ENCODE results near the gene DLGAP3. TPM values are rescaled to one million over a fixed set of nuclear protein-coding genes. Genes with fewer than 3 reads are reported as not detected.

DLGAP3 gene
- under 1 TPM; 0.27 to 0.54 TPM for total RNA-seq

GRCh38 chr1:34929497-34929852, at the start of gene DLGAP3:
Gene DLGAP3, minus strand, starts transcription at chr1:34929650. Its CDS starts 24,267 bp downstream, at chr1:34905383.
- Histone ChIP-seq H3K4me1 (no peaks in the 10 kb centered on the region), H3K9me3 (no peaks in the 10 kb centered on the region), H3K36me3 (no peaks in the 10 kb centered on the region), H3K9ac (ENCODE audit: low read depth in 2 of 2, low read length in 2 of 2) (no peak within 1 kb of the TSS), H3K4me3 (peak within 1 kb of the TSS; percentile 23), H3K27ac (no peak within 1 kb of the TSS), H3K27me3 (peaks cover 40% of the 10 kb centered on the region)
- TF ChIP-seq, protein P1, sequence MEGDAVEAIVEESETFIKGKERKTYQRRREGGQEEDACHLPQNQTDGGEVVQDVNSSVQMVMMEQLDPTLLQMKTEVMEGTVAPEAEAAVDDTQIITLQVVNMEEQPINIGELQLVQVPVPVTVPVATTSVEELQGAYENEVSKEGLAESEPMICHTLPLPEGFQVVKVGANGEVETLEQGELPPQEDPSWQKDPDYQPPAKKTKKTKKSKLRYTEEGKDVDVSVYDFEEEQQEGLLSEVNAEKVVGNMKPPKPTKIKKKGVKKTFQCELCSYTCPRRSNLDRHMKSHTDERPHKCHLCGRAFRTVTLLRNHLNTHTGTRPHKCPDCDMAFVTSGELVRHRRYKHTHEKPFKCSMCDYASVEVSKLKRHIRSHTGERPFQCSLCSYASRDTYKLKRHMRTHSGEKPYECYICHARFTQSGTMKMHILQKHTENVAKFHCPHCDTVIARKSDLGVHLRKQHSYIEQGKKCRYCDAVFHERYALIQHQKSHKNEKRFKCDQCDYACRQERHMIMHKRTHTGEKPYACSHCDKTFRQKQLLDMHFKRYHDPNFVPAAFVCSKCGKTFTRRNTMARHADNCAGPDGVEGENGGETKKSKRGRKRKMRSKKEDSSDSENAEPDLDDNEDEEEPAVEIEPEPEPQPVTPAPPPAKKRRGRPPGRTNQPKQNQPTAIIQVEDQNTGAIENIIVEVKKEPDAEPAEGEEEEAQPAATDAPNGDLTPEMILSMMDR (IDR thresholded peaks at IDR 0.05), result no peak
- peak; percentile 6 for DNase-seq
- intact Hi-C loops (cut with DNase I), result no loop called here

GRCh38 chr1:34978921-34979320, 49.5 kb upstream of the DLGAP3 start:
- TF ChIP-seq, protein P1 (IDR thresholded peaks at IDR 0.05), result no peak
- H3K4me3 ChIP-seq, result no peak overlapping the region
- H3K27ac ChIP-seq, result no peak overlapping the region
- H3K27me3 ChIP-seq, result no peaks in the 10 kb centered on the region
- intact Hi-C loops (cut with DNase I), result no loop called here
- no peaks in the 10 kb centered on the region for H3K9me3 ChIP-seq
- no peaks in the 10 kb centered on the region for H3K4me1 ChIP-seq
- H3K36me3 ChIP-seq, result no peaks in the 10 kb centered on the region
- no peak for DNase-seq
- no peak overlapping the region for H3K9ac ChIP-seq (ENCODE audit: low read depth in 2 of 2, low read length in 2 of 2)

DNA sequence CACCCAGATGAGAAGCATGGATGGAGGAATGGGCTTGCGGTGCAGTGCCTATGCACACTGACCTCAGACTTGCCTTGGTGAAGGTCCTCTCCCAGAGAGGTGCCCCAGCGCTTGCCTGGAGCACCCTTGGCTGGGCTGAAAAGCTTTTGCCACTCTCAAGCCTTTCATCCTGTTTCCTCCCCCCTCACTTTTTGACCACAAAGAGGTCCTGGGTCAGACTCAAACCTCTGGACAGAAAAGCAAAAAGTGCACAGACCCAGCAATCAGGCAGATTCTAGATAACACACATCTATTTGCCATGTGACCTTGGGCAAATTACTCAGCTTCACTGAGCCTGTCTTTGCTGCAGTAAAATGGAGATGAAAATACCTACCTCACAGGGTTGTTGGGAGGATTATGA, 48.4 kb upstream of the DLGAP3 start:
- Histone ChIP-seq H3K27me3 (no peaks in the 10 kb centered on the region), H3K4me1 (no peaks in the 10 kb centered on the region), H3K4me3 (no peak overlapping the region), H3K27ac (no peak overlapping the region), H3K9ac (ENCODE audit: low read depth in 2 of 2, low read length in 2 of 2) (no peak overlapping the region), H3K36me3 (no peaks in the 10 kb centered on the region), H3K9me3 (no peaks in the 10 kb centered on the region)
- TF ChIP-seq, protein P1 (IDR thresholded peaks at IDR 0.05), result no peak
- intact Hi-C loops (cut with DNase I), result no loop called here
- DNase-seq, result no peak

- no peak overlapping the region for H3K27ac ChIP-seq
- H3K9me3 ChIP-seq, result no peaks in the 10 kb centered on the region
- no peak overlapping the region for H3K9ac ChIP-seq (ENCODE audit: low read depth in 2 of 2, low read length in 2 of 2)
- no peaks in the 10 kb centered on the region for H3K27me3 ChIP-seq
- H3K4me3 ChIP-seq, result no peak overlapping the region
- H3K4me1 ChIP-seq, result no peaks in the 10 kb centered on the region
- no peaks in the 10 kb centered on the region for H3K36me3 ChIP-seq
- TF ChIP-seq, protein P1 (IDR thresholded peaks at IDR 0.05), result no peak
- no peak for DNase-seq
- intact Hi-C loops (cut with DNase I), result no loop called here
These were observed 47.7 kb upstream of the DLGAP3 start for GRCh38 chr1:34977210-34977471.

GRCh38 chr1:34976384-34977209, 47.1 kb upstream of the DLGAP3 start:
- H3K27me3 ChIP-seq, result no peaks in the 10 kb centered on the region
- DNase-seq, result no peak
- no peak overlapping the region for H3K9ac ChIP-seq (ENCODE audit: low read depth in 2 of 2, low read length in 2 of 2)
- intact Hi-C loops (cut with DNase I), result no loop called here
- no peaks in the 10 kb centered on the region for H3K36me3 ChIP-seq
- H3K9me3 ChIP-seq, result no peaks in the 10 kb centered on the region
- TF ChIP-seq, protein P1 (IDR thresholded peaks at IDR 0.05), result no peak
- no peaks in the 10 kb centered on the region for H3K4me1 ChIP-seq
- H3K4me3 ChIP-seq, result no peak overlapping the region
- H3K27ac ChIP-seq, result no peak overlapping the region

Measured in colonic mucosa (tissue), 4 donors.